GM23338 (cell line): ENCODE measurements around the gene UNC93B1.
"Not testable (repeated sequence)": the region's sequence is repeated elsewhere in the genome, so short reads cannot be mapped to it uniquely, and the experiment has no call there.

Source experiments
- CREB1 ChIP-seq: fragments of 250-450 bp; sonication (Bioruptor Pico); IDR thresholded peaks from 2 replicates; pipeline ENCODE4 v1.5.0; 2020; ENCODE audit warnings: low read depth, mild to moderate bottlenecking, moderate library complexity
- ETS1 ChIP-seq: IDR thresholded peaks from 2 replicates; pipeline ENCODE4 v1.6.1; 2016; ENCODE audit warnings: antibody characterized with exemption
- EZH2 ChIP-seq: fragments of 200-600 bp; sonication (generic); IDR thresholded peaks from one replicate; pipeline ENCODE4 v1.8.0; 2017; ENCODE audit warnings: antibody characterized with exemption, mild to moderate bottlenecking, low read depth; ENCODE audit not compliant: unreplicated experiment
- EZH2phosphoT487 ChIP-seq: fragments of 200-600 bp; sonication (generic); IDR thresholded peaks from one replicate; pipeline ENCODE4 v1.8.1; 2018; ENCODE audit warnings: antibody characterized with exemption; ENCODE audit not compliant: unreplicated experiment
- JUNB ChIP-seq: IDR thresholded peaks from one replicate; pipeline ENCODE4 v1.6.1; 2016; ENCODE audit warnings: antibody characterized with exemption; ENCODE audit not compliant: unreplicated experiment
- NANOG ChIP-seq: IDR thresholded peaks from 2 replicates; pipeline ENCODE4 v1.6.1; 2016; ENCODE audit warnings: antibody characterized with exemption, borderline replicate concordance
- POLR2AphosphoS5 ChIP-seq: IDR thresholded peaks from 2 replicates; pipeline ENCODE4 v1.6.1; 2016; ENCODE audit warnings: antibody characterized with exemption, low read depth
- ZNF114 ChIP-seq: fragments of 250-450 bp; sonication (Bioruptor Pico); IDR thresholded peaks from 2 replicates; pipeline ENCODE4 v1.5.0; 2020; ENCODE audit warnings: mild to moderate bottlenecking, moderate library complexity
- ZNF331 ChIP-seq: fragments of 250-450 bp; sonication (Bioruptor Pico); IDR thresholded peaks from 2 replicates; pipeline ENCODE4 v1.5.0; 2020; ENCODE audit warnings: low read depth, mild to moderate bottlenecking, moderate library complexity
- ZNF462 ChIP-seq: fragments of 250-450 bp; sonication (Bioruptor Pico); IDR thresholded peaks from 2 replicates; pipeline ENCODE4 v1.5.0; 2020; ENCODE audit warnings: mild to moderate bottlenecking, moderate library complexity
- TF ChIP-seq, protein P1 (sequence below), 2 experiments: fragments of 200-600 bp in 1 of 2; sonication (generic) in 1 of 2; conservative IDR thresholded peaks; 2 replicates each; pipeline versions ENCODE4 v1.5.1 to v1.6.1; 2016 to 2017; ENCODE audit warnings: antibody characterized with exemption in 2 of 2, low read depth in 2 of 2, mild to moderate bottlenecking in 2 of 2, moderate library complexity in 1 of 2
- TF ChIP-seq, protein P2 (sequence below): IDR thresholded peaks from one replicate; pipeline ENCODE4 v1.6.1; 2018; ENCODE audit warnings: antibody characterized with exemption; ENCODE audit not compliant: unreplicated experiment

DNA sequence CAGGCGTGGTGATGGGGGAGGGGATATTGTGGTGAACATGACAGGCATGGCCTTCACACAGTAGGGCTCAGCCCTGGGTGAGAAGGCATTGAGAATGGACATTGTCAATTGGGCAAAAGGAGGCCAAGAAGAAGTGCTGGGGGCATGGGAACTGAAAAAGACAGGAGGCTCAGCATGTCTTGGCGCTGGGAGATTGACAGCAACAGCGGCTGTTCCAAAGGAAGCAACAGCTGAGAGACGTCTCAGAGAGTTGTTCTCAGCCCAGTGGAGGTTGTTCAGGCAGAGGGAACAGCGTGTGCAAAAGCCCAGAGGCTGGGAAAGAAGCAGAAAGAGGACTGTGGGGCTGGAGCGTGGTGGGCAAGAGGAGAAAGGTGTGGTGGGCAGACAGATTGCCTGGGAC is 47.7 kb downstream of the UNC93B1 start:
- TF ChIP-seq, protein P1, sequence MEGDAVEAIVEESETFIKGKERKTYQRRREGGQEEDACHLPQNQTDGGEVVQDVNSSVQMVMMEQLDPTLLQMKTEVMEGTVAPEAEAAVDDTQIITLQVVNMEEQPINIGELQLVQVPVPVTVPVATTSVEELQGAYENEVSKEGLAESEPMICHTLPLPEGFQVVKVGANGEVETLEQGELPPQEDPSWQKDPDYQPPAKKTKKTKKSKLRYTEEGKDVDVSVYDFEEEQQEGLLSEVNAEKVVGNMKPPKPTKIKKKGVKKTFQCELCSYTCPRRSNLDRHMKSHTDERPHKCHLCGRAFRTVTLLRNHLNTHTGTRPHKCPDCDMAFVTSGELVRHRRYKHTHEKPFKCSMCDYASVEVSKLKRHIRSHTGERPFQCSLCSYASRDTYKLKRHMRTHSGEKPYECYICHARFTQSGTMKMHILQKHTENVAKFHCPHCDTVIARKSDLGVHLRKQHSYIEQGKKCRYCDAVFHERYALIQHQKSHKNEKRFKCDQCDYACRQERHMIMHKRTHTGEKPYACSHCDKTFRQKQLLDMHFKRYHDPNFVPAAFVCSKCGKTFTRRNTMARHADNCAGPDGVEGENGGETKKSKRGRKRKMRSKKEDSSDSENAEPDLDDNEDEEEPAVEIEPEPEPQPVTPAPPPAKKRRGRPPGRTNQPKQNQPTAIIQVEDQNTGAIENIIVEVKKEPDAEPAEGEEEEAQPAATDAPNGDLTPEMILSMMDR (conservative IDR thresholded peaks at IDR 0.05; ENCODE audit: low read depth in 2 of 2) = not testable (repeated sequence)
- not testable (repeated sequence) for TF ChIP-seq POLR2AphosphoS5; NANOG; EZH2; CREB1 (CRISPR knock-in tag); ETS1; EZH2phosphoT487; ZNF114 (CRISPR knock-in tag); JUNB; ZNF462; ZNF331 (CRISPR knock-in tag)
- TF ChIP-seq, protein P2, sequence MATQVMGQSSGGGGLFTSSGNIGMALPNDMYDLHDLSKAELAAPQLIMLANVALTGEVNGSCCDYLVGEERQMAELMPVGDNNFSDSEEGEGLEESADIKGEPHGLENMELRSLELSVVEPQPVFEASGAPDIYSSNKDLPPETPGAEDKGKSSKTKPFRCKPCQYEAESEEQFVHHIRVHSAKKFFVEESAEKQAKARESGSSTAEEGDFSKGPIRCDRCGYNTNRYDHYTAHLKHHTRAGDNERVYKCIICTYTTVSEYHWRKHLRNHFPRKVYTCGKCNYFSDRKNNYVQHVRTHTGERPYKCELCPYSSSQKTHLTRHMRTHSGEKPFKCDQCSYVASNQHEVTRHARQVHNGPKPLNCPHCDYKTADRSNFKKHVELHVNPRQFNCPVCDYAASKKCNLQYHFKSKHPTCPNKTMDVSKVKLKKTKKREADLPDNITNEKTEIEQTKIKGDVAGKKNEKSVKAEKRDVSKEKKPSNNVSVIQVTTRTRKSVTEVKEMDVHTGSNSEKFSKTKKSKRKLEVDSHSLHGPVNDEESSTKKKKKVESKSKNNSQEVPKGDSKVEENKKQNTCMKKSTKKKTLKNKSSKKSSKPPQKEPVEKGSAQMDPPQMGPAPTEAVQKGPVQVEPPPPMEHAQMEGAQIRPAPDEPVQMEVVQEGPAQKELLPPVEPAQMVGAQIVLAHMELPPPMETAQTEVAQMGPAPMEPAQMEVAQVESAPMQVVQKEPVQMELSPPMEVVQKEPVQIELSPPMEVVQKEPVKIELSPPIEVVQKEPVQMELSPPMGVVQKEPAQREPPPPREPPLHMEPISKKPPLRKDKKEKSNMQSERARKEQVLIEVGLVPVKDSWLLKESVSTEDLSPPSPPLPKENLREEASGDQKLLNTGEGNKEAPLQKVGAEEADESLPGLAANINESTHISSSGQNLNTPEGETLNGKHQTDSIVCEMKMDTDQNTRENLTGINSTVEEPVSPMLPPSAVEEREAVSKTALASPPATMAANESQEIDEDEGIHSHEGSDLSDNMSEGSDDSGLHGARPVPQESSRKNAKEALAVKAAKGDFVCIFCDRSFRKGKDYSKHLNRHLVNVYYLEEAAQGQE = not testable (repeated sequence)
